AG04449 (cell line): ENCODE data around the gene HCN2.

Experiments
- CTCF ChIA-PET: fragments of 350-600 bp; formaldehyde crosslinking; extraction: SDS; loops from one replicate; lab custom pipeline; 2021; ENCODE audit warnings: antibody characterized with exemption; lab: Yijun Ruan, JAX
- POLR2A ChIA-PET: fragments of 400-600, 350-600 bp; formaldehyde crosslinking; extraction: SDS; loops from one replicate; lab custom pipeline; 2020; ENCODE audit warnings: antibody characterized with exemption, inconsistent platforms; lab: Yijun Ruan, JAX
- DNase-seq: peaks from one replicate; pipeline ENCODE4 v3.0.0-alpha.2; 2010; ENCODE audit warnings: low read depth, low spot score
- H3K4me3 ChIP-seq: 2 replicates; pipeline ENCODE4 v1.5.1; 2011; ENCODE audit warnings: low read depth, mild to moderate bottlenecking, control low read depth, low read length
- CTCF ChIP-seq: IDR thresholded peaks from one replicate; pipeline ENCODE4 v1.5.1; 2011; ENCODE audit warnings: mild to moderate bottlenecking, moderate library complexity, low read length, control low read depth, inconsistent platforms; ENCODE audit not compliant: insufficient read depth; ENCODE audit errors: missing control alignments

HCN2 gene

GRCh38 chr19:579111-579841 is 10.4 kb upstream of the HCN2 start:
- CTCF ChIA-PET: interaction anchor here (5.9 kb wide), 1 partner anchor 6 kb away, joined by 66 read pairs; no protein-coding TSS in a partner anchor
- no peak overlapping the region for H3K4me3 ChIP-seq
- DNase-seq: no peak
- no peak for TF ChIP-seq CTCF
- POLR2A ChIA-PET: no interaction called here

GRCh38 chr19:579842-580155 is 9.9 kb upstream of the HCN2 start:
- no peak for TF ChIP-seq CTCF
- ChIA-PET CTCF (no interaction called here), POLR2A (no interaction called here)
- no peak for DNase-seq
- no peak overlapping the region for H3K4me3 ChIP-seq

- CTCF ChIA-PET: no interaction called here
- TF ChIP-seq CTCF: no peak
- POLR2A ChIA-PET: no interaction called here
- DNase-seq: no peak
- H3K4me3 ChIP-seq: no peak overlapping the region
Observed at GRCh38 chr19:580274-580835, 9.3 kb upstream of the HCN2 start.

GRCh38 chr19:581399-582111 is 8.1 kb upstream of the HCN2 start:
- no peak for DNase-seq
- TF ChIP-seq CTCF: no peak
- POLR2A ChIA-PET: no interaction called here
- H3K4me3 ChIP-seq: no peak overlapping the region
- CTCF ChIA-PET: no interaction called here

DNA sequence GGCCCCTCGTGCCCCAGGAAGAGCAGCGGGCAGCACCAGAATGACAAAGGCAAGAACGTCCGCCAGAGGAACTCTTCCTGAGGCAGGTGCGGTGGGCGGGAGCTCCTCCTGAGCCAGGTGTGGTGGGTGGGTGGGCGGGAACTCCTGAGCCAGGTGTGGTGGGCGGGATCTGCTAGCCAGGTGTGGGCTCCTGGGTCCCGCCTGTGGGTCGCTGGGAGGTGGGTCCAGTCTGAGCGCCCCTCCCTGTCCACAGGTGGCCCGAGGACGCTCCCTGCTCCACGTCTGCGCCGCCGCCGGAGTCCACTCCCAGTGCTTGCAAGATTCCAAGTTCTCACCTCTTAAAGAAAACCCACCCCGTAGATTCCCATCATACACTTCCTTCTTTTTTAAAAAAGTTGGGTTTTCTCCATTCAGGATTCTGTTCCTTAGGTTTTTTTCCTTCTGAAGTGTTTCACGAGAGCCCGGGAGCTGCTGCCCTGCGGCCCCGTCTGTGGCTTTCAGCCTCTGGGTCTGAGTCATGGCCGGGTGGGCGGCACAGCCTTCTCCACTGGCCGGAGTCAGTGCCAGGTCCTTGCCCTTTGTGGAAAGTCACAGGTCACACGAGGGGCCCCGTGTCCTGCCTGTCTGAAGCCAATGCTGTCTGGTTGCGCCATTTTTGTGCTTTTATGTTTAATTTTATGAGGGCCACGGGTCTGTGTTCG is 7.0 kb upstream of the HCN2 start:
- CTCF ChIA-PET: interaction anchor here (5.0 kb wide), 1 partner anchor 6 kb away, joined by 66 read pairs; no protein-coding TSS in a partner anchor
- POLR2A ChIA-PET: no interaction called here
- H3K4me3 ChIP-seq: no peak overlapping the region
- no peak for DNase-seq
- no peak for TF ChIP-seq CTCF
